Hematopoietic multipotent progenitor cell (in vitro differentiated cells): Measurements from ENCODE around the gene NFRKB. TPM values are rescaled to one million over a fixed set of nuclear protein-coding genes. Genes with fewer than 3 reads are reported as not detected.

Source experiments
- DNase-seq, 3 donors: peaks; one replicate each; pipeline ENCODE4 v3.0.0-alpha.2; 2011 to 2015; ENCODE audit warnings: low read depth in 2 of 3, low spot score in 2 of 3
- total RNA-seq: library from RNA; depleted of rRNA; stranded (reverse); fragments of >200 nt; gene quantifications from one replicate; pipeline ENCODE4 v1.2.3, GENCODE V29; 2012

The NFRKB gene
- total RNA-seq, 1 donor: 48.2 TPM

DNA sequence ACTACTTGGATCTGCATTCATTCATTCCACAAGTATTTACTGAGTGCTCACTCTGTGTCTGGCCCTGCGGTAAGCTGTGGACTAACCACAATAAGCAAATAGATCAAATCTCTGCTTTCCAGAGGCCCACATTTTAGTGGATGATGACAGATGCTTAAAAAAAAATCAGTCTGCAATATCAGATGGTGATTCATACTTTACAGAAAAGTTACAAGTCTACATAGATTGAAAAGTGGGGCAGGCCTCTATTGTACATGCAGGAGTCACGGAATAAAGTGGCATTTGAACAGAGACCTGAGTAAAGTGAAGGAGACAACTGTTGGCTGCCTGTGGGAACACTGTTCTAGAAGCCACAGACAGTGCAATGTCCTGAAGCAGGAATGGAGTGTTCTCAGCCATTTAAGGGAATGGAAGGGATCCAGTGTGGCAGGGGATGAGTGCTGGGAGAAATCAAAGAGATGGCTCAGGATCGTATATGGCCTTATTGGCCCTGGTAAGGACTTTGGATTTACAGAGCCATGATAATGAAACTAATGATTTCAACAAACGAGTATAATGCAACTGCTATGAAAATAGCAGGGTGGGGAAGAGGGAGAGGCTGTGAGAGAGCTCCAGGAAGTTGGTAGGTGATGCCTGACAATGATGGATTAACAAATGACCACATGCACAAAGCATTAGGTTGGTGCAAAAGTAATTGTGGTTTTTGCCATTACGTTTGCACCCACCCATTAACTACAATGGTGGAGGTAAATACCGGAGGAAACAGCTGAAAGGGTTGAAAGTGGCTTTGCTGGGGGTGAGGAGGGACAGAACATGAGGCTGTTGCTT, 48.7 kb downstream of the NFRKB start:
- peak in 2 of 3 donors; percentile 33 to 73 for DNase-seq

Other genes starting within 250 kb of the NFRKB start
- 0.27 TPM for gene TMEM45B, start 79.7 kb downstream of the NFRKB start, total RNA-seq
- gene PRDM10, start 107.3 kb upstream of the NFRKB start, total RNA-seq: 11.0 TPM
- gene APLP2, start 174.3 kb upstream of the NFRKB start, total RNA-seq: 337 TPM